22Rv1 (cell line): Measurements from ENCODE around the gene GREB1L.
A peak's percentile ranks its signal among the peaks of the same experiment; 100 is the strongest.

Experiments used
- CTCF ChIP-seq: fragments of 450-650 bp; IDR thresholded peaks from 2 replicates; pipeline ENCODE4 v1.5.1; 2017; ENCODE audit warnings: mild to moderate bottlenecking
- ZFX ChIP-seq: fragments of 450-650 bp; IDR thresholded peaks from 2 replicates; pipeline ENCODE4 v1.6.1; 2017; ENCODE audit warnings: antibody characterized with exemption, borderline replicate concordance

GRCh38 chr18:21389283-21389682 is 147.3 kb downstream of the GREB1L start:
- TF ChIP-seq CTCF (peak; percentile 33), ZFX (no peak)
